Measurements from ENCODE around the gene FAM193A.
"Not testable (repeated sequence)": the region's sequence is repeated elsewhere in the genome, so short reads cannot be mapped to it uniquely, and the experiment has no call there.

Gene FAM193A

DNA sequence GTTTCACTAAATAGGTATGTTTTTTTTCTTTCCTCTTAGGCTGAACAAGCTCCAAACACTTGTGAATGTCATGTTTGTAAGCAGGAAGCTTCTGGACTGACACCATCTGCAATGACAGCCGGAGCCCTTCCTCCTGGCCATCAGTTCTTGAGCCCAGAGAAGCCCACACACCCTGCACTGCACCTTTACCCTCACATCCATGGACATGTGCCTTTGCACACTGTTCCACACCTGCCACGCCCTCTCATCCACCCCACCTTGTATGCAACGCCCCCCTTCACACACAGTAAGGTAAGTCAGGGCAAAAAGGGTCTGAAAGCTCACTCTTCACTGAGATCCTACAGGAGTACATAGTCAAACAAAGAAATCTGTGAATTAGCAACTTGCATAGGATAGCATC lies 135.6 kb downstream of the FAM193A start:
- DNase-seq (ENCODE audit: low read depth) = no peak
- TF ChIP-seq, protein P1, sequence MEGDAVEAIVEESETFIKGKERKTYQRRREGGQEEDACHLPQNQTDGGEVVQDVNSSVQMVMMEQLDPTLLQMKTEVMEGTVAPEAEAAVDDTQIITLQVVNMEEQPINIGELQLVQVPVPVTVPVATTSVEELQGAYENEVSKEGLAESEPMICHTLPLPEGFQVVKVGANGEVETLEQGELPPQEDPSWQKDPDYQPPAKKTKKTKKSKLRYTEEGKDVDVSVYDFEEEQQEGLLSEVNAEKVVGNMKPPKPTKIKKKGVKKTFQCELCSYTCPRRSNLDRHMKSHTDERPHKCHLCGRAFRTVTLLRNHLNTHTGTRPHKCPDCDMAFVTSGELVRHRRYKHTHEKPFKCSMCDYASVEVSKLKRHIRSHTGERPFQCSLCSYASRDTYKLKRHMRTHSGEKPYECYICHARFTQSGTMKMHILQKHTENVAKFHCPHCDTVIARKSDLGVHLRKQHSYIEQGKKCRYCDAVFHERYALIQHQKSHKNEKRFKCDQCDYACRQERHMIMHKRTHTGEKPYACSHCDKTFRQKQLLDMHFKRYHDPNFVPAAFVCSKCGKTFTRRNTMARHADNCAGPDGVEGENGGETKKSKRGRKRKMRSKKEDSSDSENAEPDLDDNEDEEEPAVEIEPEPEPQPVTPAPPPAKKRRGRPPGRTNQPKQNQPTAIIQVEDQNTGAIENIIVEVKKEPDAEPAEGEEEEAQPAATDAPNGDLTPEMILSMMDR (conservative IDR thresholded peaks at IDR 0.05; ENCODE audit: control insufficient read depth, insufficient read depth, low read depth, low read length) = no peak
- H3K4me3 ChIP-seq (ENCODE audit: control insufficient read depth, low read depth, low read length) = no peak overlapping the region

DNA sequence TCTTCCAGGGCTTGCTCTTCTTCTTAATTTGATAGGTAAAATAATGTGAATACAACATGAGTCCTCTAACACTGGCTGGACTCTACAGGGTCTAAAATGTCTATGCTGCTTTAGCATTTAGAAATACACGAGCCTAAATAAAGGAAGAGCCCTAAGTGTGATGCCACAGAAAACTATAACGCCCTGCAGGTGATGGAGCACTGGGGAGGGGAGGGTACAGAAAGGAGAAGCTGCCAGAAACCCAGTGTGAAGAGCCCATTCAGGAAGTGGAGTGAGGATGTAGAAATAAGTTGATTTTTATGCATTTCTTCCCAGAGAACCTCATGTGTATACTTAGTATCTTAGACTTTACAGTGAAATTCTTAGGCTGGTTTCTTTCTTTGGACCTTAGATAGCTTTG lies 136.3 kb downstream of the FAM193A start:
- DNase-seq (ENCODE audit: low read depth) = no peak
- TF ChIP-seq, protein P1 (conservative IDR thresholded peaks at IDR 0.05; ENCODE audit: control insufficient read depth, insufficient read depth, low read depth, low read length) = no peak
- H3K4me3 ChIP-seq (ENCODE audit: control insufficient read depth, low read depth, low read length) = no peak overlapping the region

DNA sequence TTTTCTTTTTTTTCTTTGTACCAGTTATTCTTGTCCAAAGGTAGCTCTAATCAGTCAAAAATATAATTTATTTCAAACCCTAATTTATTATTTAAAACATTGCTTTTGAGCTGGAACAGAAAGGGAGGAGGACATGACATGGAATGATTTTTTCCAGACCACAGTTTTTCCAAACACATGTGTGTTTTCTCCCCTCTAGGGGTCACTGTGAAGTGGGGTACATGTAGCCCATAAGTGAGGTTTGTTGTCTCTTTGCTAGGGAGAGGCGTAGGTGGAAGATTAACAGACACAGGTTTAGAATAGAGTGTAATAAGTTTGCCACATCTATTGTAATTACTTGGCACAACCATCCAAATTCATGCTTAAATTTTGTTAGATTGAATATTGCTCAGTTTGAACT lies 136.7 kb downstream of the FAM193A start:
- TF ChIP-seq, protein P1 (conservative IDR thresholded peaks at IDR 0.05; ENCODE audit: control insufficient read depth, insufficient read depth, low read depth, low read length) = peak; percentile 49
- no peak overlapping the region for H3K4me3 ChIP-seq (ENCODE audit: control insufficient read depth, low read depth, low read length)
- DNase-seq (ENCODE audit: low read depth) = peak; percentile 21

GRCh38 chr4:2679762-2680161 lies 143.3 kb downstream of the FAM193A start:
- not testable (repeated sequence) for DNase-seq (ENCODE audit: low read depth); H3K4me3 ChIP-seq (ENCODE audit: control insufficient read depth, low read depth, low read length)

DNA sequence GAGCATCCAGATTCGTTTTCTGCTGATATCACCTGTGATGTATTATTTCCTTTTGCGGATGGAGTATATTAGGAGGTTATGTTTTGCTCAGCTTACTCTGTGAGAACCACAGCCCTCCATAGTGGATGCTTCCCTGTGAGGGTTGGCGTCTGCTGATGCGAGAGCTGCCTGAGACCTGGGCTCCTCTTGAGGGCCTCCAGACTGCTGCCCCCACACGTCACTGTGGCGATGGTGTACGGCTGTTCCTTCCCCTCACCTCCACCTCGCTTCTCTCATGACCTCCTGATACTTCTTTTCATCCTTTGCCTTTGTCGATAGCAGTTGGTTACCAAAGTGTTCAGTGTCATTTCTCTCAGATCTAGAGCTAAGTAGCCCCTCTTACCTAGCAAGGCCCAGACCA lies 148.0 kb downstream of the FAM193A start:
- H3K4me3 ChIP-seq (ENCODE audit: control insufficient read depth, low read depth, low read length) = no peak overlapping the region
- TF ChIP-seq, protein P1 (conservative IDR thresholded peaks at IDR 0.05; ENCODE audit: control insufficient read depth, insufficient read depth, low read depth, low read length) = no peak
- DNase-seq (ENCODE audit: low read depth) = no peak

DNA sequence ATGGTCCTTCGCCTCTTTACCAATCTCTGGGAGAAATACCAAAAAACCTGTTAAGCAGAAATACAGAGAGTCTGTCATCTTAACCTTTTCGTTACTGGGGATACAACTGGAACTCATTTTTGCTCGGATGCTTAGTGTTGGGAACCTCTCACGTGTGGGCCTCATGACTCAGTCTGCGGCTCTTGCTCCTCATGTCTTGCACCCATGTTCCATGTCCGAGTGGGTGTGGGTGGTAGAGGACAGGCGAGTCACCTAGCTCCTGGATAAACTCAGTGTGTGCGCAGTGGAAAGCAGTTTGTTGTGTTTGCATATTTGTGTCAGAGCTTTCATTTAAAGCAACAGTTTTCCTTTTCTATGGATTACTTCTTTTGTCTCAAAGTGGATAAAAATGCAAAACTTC lies 149.1 kb downstream of the FAM193A start:
- H3K4me3 ChIP-seq (ENCODE audit: control insufficient read depth, low read depth, low read length) = no peak overlapping the region
- TF ChIP-seq, protein P1 (conservative IDR thresholded peaks at IDR 0.05; ENCODE audit: control insufficient read depth, insufficient read depth, low read depth, low read length) = no peak
- peak; percentile 71 for DNase-seq (ENCODE audit: low read depth)

- H3K4me3 ChIP-seq (ENCODE audit: control insufficient read depth, low read depth, low read length) = no peak overlapping the region
- DNase-seq (ENCODE audit: low read depth) = no peak
- TF ChIP-seq, protein P1 (conservative IDR thresholded peaks at IDR 0.05; ENCODE audit: control insufficient read depth, insufficient read depth, low read depth, low read length) = no peak
Observed at GRCh38 chr4:2686379-2687265, 150.2 kb downstream of the FAM193A start.

Data from fibroblast of mammary gland (primary cell).